Stomach (tissue), 9 donors: ENCODE measurements around the gene SSRP1. TPM values are rescaled to one million over a fixed set of nuclear protein-coding genes. Genes with fewer than 3 reads are reported as not detected.

Experiments
- DNase-seq, 2 donors: peaks; one replicate each; pipeline versions ENCODE4 v3.0.0 to v3.0.0-alpha.2; 2013 to 2019
- H3K27ac ChIP-seq, 5 donors: fragments of 200-600 bp in 4 of 5; sonication (generic) in 4 of 5; one replicate each; pipeline ENCODE4 v1.5.1; 2013 to 2019; ENCODE audit warnings: mild to moderate bottlenecking in 1 of 5, moderate library complexity in 1 of 5
- H3K27me3 ChIP-seq, 3 donors: fragments of 200-600 bp; sonication (generic); one replicate each; pipeline ENCODE4 v1.5.1; 2017 to 2019; ENCODE audit warnings: mixed run types in 1 of 3
- H3K36me3 ChIP-seq, 4 donors: fragments of 200-600 bp; sonication (generic); 1 replicate in 3 of 4; 2 replicates in 1 of 4; pipeline ENCODE4 v1.5.1; 2016 to 2019
- H3K4me1 ChIP-seq, 4 donors: fragments of 200-600 bp; sonication (generic); one replicate each; pipeline ENCODE4 v1.5.1; 2016 to 2019
- H3K4me3 ChIP-seq, 4 donors: fragments of 200-600 bp; sonication (generic) in 3 of 4; one replicate each; pipeline ENCODE4 v1.5.1; 2016 to 2019; ENCODE audit warnings: mild to moderate bottlenecking in 1 of 4
- H3K9me3 ChIP-seq, 4 donors: fragments of 200-600 bp; sonication (generic); one replicate each; pipeline ENCODE4 v1.5.1; 2016 to 2019
- EP300 ChIP-seq: sonication (generic); formaldehyde crosslinking; IDR thresholded peaks from one replicate; pipeline ENCODE4 v1.6.1; 2017; ENCODE audit warnings: antibody characterized with exemption
- POLR2A ChIP-seq, 4 donors: fragments of 450-650 bp; IDR thresholded peaks; one replicate each; pipeline ENCODE4 v1.6.1; 2016; ENCODE audit warnings: antibody characterized with exemption in 4 of 4, control low read depth in 2 of 4, mild to moderate bottlenecking in 1 of 4, moderate library complexity in 1 of 4
- POLR2AphosphoS5 ChIP-seq, 3 donors: sonication (generic); formaldehyde crosslinking; IDR thresholded peaks; one replicate each; pipeline ENCODE4 v1.6.1; 2016; ENCODE audit warnings: antibody characterized with exemption in 3 of 3
- WGBS, 5 donors: extraction: QIAGEN DNeasy Blood & Tissue Kit in 3 of 5; methylation state at CpG; one replicate each; pipeline versions ENCODE4 v1.1.5 to v1.1.7; 2013 to 2018; 5-methylcytosine and 5-hydroxymethylcytosine counted together
- intact Hi-C: fragments of 100-400 bp; cut with DNase I; formaldehyde crosslinking; loops from one replicate; pipeline ENCODE4 v1.15.1; 2023; ENCODE audit warnings: low total_unique reads
- polyA plus RNA-seq, 3 donors: library from polyadenylated mRNA; stranded (reverse); fragments of 200-250 nt; gene quantifications; one replicate each; pipeline ENCODE4 v1.2.3, GENCODE V29; 2013
- total RNA-seq, 5 donors: library from RNA; depleted of rRNA; stranded (reverse); fragments of >200 nt; gene quantifications; one replicate each; pipeline versions ENCODE4 v1.1.0 to v1.2.3, GENCODE V29; 2014 to 2016
- TF ChIP-seq, protein P1 (sequence below), 7 experiments: fragments of 450-650 bp in 4 of 7; fragments of 200-600 bp in 3 of 7; sonication (generic) in 3 of 7; IDR thresholded peaks; one replicate each; pipeline ENCODE4 v1.5.1; 2016 to 2019; ENCODE audit warnings: antibody characterized with exemption in 7 of 7, control low read depth in 2 of 7, mild to moderate bottlenecking in 1 of 7
- donor health status: healthy with polysubstance abuse.
- donor health status: Bipolar disorder and iron deficiency.
- donor health status: healthy.

Gene SSRP1
- total and polyA plus RNA-seq, 8 donors = 15.8 to 62.9 (median 47.1) TPM

DNA sequence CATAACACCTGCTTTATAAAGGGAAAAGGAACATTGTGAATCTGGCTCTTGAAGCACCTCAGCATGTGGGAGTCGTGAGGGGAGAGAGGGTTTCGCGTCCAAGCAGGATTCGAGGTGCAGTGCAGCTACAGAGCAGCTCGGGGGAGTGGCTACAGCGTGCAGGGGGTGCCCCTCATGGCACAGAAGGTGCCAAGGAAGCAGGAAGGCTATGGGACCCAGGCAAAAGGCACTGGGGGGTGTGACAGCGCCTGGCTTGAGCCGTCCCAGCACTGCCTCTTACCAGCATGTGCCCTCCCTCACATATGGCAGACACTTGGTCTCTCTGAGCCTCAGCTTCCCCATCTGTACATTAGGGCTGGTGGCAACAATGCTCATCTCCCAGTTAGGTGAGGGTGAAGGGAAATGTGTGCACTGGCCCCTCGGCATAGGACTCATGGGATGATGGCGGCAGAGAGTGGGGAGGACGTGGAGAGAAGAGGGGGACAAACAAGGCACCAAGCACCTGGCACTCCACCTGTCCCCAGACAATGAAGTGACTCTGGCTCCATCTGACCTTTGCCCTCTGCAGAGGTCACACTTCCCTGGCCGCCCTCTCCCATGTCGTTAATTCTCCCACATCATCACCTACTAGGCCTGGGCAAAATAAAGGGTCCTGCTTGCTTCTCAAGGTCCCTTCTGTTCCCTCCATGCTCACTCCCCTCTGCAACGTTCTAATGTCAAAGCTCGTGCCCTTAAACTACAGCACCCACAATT, 21.3 kb downstream of the SSRP1 start:
- Histone ChIP-seq H3K27ac (peak overlapping the region in 4 of 5 donors; percentile 9 to 94 (median 90)), H3K4me1 (peaks cover 81 to 100% (median 92%) of the 10 kb centered on the region in 4 donors), H3K27me3 (no peaks in the 10 kb centered on the region), H3K9me3 (no peaks in the 10 kb centered on the region), H3K4me3 (no peak overlapping the region), H3K36me3 (peaks cover 62 to 84% (median 81%) of the 10 kb centered on the region in 4 donors)
- 73 to 82% (median 78%) methylated on average over 15 of the region's 15 CpGs for WGBS, 5 donors
- intact Hi-C loops = no loop called here
- TF ChIP-seq POLR2AphosphoS5 (IDR thresholded peaks at IDR 0.05) (no peak), POLR2A (IDR thresholded peaks at IDR 0.05) (no peak), EP300 (no peak)
- TF ChIP-seq, protein P1, sequence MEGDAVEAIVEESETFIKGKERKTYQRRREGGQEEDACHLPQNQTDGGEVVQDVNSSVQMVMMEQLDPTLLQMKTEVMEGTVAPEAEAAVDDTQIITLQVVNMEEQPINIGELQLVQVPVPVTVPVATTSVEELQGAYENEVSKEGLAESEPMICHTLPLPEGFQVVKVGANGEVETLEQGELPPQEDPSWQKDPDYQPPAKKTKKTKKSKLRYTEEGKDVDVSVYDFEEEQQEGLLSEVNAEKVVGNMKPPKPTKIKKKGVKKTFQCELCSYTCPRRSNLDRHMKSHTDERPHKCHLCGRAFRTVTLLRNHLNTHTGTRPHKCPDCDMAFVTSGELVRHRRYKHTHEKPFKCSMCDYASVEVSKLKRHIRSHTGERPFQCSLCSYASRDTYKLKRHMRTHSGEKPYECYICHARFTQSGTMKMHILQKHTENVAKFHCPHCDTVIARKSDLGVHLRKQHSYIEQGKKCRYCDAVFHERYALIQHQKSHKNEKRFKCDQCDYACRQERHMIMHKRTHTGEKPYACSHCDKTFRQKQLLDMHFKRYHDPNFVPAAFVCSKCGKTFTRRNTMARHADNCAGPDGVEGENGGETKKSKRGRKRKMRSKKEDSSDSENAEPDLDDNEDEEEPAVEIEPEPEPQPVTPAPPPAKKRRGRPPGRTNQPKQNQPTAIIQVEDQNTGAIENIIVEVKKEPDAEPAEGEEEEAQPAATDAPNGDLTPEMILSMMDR (IDR thresholded peaks at IDR 0.05) = no peak
- no peak for DNase-seq

DNA sequence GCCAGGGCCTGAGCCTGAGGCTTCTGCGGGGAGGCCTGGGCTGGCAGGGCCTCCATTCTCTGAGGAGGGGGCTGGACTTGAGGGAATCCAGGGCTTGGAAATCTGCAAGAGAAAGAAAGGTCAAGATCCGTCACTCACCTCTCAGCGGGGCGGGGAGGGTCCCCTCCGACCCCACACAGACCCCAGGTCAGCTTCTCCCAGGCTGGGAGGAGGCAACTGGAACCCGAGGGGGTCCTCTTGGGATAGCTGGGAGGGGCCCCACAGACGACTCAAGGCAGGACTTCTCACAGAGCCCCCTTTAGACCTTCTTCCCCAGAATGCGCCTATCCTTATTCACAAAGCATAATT, 21.9 kb downstream of the SSRP1 start:
- no peak overlapping the region for H3K4me3 ChIP-seq
- no peaks in the 10 kb centered on the region for H3K9me3 ChIP-seq
- TF ChIP-seq EP300 (no peak), POLR2A (IDR thresholded peaks at IDR 0.05) (no peak), POLR2AphosphoS5 (IDR thresholded peaks at IDR 0.05) (no peak)
- TF ChIP-seq, protein P1 (IDR thresholded peaks at IDR 0.05) = no peak
- DNase-seq = no peak
- peak overlapping the region; percentile 84 to 95 (median 90) for H3K27ac ChIP-seq
- peaks cover 82 to 100% (median 94%) of the 10 kb centered on the region in 4 donors for H3K4me1 ChIP-seq
- H3K36me3 ChIP-seq = peaks cover 68 to 84% (median 82%) of the 10 kb centered on the region in 4 donors
- WGBS, 5 donors = 68 to 75% (median 72%) methylated on average over 8 of the region's 8 CpGs
- intact Hi-C loops = no loop called here
- H3K27me3 ChIP-seq = no peaks in the 10 kb centered on the region

DNA sequence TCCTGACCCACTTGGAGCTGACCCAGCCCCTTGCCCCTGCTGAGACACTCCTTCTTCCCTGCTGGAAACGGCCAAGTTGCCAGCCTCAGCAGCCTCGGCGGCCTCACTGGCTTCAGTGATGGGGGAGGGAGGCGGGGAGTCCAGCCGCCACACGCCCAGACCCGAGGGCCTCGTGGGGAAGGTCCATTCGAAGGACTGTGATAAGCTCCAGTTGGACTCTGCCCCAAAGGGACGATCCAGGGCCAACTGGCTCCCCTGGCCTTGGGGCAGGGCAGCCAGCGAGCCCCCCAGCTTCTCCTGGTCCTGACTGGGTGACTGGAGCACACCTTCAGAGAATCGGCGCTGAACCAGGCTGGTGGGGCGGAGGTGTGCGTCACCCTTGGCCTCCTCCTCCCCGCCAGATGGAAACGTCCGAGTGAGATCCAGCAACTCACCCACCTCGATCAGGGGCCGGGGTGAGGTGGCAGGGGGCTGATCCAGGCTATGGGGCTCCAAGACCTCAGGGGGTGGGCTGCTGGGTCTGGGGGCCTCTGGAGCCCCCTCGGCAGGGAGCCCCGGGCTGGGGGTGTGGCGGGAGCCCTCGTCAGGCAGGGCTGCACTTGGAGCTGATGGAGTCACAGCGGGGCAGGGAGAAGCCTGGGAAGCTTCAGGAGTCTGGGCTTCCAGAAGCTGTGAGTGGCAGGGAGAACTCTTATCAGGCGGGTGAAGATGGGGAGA, 22.5 kb downstream of the SSRP1 start:
- Histone ChIP-seq H3K27ac (peak overlapping the region; percentile 84 to 95 (median 90)), H3K4me1 (peaks cover 83 to 100% (median 94%) of the 10 kb centered on the region in 4 donors), H3K27me3 (no peaks in the 10 kb centered on the region), H3K36me3 (peaks cover 73 to 85% (median 82%) of the 10 kb centered on the region in 4 donors), H3K9me3 (no peaks in the 10 kb centered on the region), H3K4me3 (no peak overlapping the region)
- TF ChIP-seq POLR2AphosphoS5 (IDR thresholded peaks at IDR 0.05) = peak in 1 of 3 donors; percentile 23
- no peak for TF ChIP-seq POLR2A (IDR thresholded peaks at IDR 0.05)
- peak; percentile 57 to 64 for DNase-seq
- intact Hi-C loops = no loop called here
- 56 to 74% (median 56%) methylated on average over 18 to 26 of the region's 26 CpGs for WGBS, 5 donors

DNA sequence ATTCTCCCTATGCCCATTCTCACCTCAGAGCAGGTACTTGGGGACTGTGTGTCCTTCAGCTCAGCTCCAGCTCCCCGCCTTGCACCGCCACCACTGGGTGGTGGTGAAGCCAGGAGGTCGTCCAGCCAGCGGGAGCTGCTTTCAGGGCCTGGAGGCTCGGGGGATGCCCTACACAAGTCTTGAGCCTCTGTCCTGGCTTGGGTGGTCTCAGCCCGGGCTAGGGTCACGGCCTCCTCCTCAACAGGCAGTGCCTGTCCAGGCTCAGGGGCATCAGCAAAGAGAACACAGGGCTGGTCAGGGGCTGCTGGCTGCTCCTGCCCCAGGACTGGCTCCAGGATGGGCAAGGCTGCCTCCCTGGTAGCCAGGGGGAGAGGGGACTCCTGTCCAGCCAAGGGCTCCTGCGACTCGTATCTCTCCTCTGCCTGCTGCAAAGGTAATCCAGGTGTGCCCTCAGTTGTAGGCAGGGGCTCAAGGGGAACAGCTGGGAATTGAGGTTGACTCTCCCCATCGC, 23.1 kb downstream of the SSRP1 start:
- no peaks in the 10 kb centered on the region for H3K9me3 ChIP-seq
- H3K4me3 ChIP-seq = peak overlapping the region in 1 of 4 donors; percentile 52
- TF ChIP-seq, protein P1 (IDR thresholded peaks at IDR 0.05) = no peak
- TF ChIP-seq POLR2AphosphoS5 (IDR thresholded peaks at IDR 0.05) (no peak), EP300 (no peak), POLR2A (IDR thresholded peaks at IDR 0.05) (no peak)
- intact Hi-C loops = no loop called here
- H3K36me3 ChIP-seq = peaks cover 71 to 83% (median 80%) of the 10 kb centered on the region in 4 donors
- peaks cover 83 to 100% (median 94%) of the 10 kb centered on the region in 4 donors for H3K4me1 ChIP-seq
- DNase-seq = peak in 1 of 2 donors; percentile 47
- WGBS, 5 donors = 57 to 70% (median 63%) methylated on average over 4 to 10 of the region's 10 CpGs
- no peaks in the 10 kb centered on the region for H3K27me3 ChIP-seq
- H3K27ac ChIP-seq = peak overlapping the region; percentile 84 to 95 (median 90)
